HG02938 (cell line): ENCODE data around the gene RALGAPA2.

ENCODE experiments used
- ATAC-seq: cut with Tn5 transposase; IDR thresholded peaks from one replicate; pipeline ENCODE4 v1.9.1; 2021; ENCODE audit warnings: mild to moderate bottlenecking, moderate library complexity; ENCODE audit not compliant: unreplicated experiment

RALGAPA2 gene

GRCh38 chr20:20443504-20443903, 268.9 kb downstream of the RALGAPA2 start:
- no peak for ATAC-seq

- ATAC-seq: no peak
Measured at GRCh38 chr20:20442466-20442865, 270.0 kb downstream of the RALGAPA2 start.

GRCh38 chr20:20440886-20441658, 271.4 kb downstream of the RALGAPA2 start:
- ATAC-seq: no peak

- ATAC-seq: no peak
Measured at GRCh38 chr20:20440481-20440880, 272.0 kb downstream of the RALGAPA2 start.

GRCh38 chr20:20439602-20440190, 272.7 kb downstream of the RALGAPA2 start:
- ATAC-seq: no peak

- no peak for ATAC-seq
Measured at GRCh38 chr20:20437314-20437713, 275.1 kb downstream of the RALGAPA2 start.

- ATAC-seq: no peak
Measured at GRCh38 chr20:20436689-20437088, 275.8 kb downstream of the RALGAPA2 start.

- ATAC-seq: no peak
Measured at GRCh38 chr20:20435453-20435852, 277.0 kb downstream of the RALGAPA2 start.

GRCh38 chr20:20432618-20433286, 279.7 kb downstream of the RALGAPA2 start:
- ATAC-seq: no peak

GRCh38 chr20:20430066-20430465, 282.4 kb downstream of the RALGAPA2 start:
- no peak for ATAC-seq

- ATAC-seq: no peak
Measured at GRCh38 chr20:20428067-20428466, 284.4 kb downstream of the RALGAPA2 start.

GRCh38 chr20:20427227-20427864, 285.1 kb downstream of the RALGAPA2 start:
- no peak for ATAC-seq

- no peak for ATAC-seq
Measured at GRCh38 chr20:20426655-20426907, 285.9 kb downstream of the RALGAPA2 start.

- ATAC-seq: no peak
Measured at GRCh38 chr20:20425823-20426654, 286.4 kb downstream of the RALGAPA2 start.

GRCh38 chr20:20423117-20423516, 289.3 kb downstream of the RALGAPA2 start:
- no peak for ATAC-seq

- ATAC-seq: no peak
Measured at GRCh38 chr20:20417876-20418676, 294.4 kb downstream of the RALGAPA2 start.

GRCh38 chr20:20415321-20415720, 297.1 kb downstream of the RALGAPA2 start:
- no peak for ATAC-seq

GRCh38 chr20:20414640-20415220, 297.7 kb downstream of the RALGAPA2 start:
- no peak for ATAC-seq

- no peak for ATAC-seq
Measured at GRCh38 chr20:20413810-20414281, 298.6 kb downstream of the RALGAPA2 start.

- ATAC-seq: no peak
Measured at GRCh38 chr20:20412750-20413149, 299.7 kb downstream of the RALGAPA2 start.
